Aorta (tissue), 5 donors: ENCODE results near the gene CDK11B. TPM values are rescaled to one million over a fixed set of nuclear protein-coding genes. Genes with fewer than 3 reads are reported as not detected.
"Not testable (repeated sequence)": the region's sequence is repeated elsewhere in the genome, so short reads cannot be mapped to it uniquely, and the experiment has no call there.

Experiments used
- ATAC-seq: fragments of 200-7000 bp; cut with Tn5 transposase; one replicate; pipeline ENCODE4 v1.9.1; 2022; ENCODE audit warnings: moderate library complexity; ENCODE audit not compliant: low FRiP score
- DNase-seq, 2 donors: peaks; one replicate each; pipeline ENCODE4 v3.0.0-alpha.2; 2020
- H3K27ac ChIP-seq, 2 donors: one replicate each; pipeline ENCODE4 v1.5.1; 2013; ENCODE audit warnings: low read length in 2 of 2, mild to moderate bottlenecking in 2 of 2, moderate library complexity in 2 of 2, control low read depth in 1 of 2, inconsistent platforms in 1 of 2, low read depth in 1 of 2
- H3K27me3 ChIP-seq, 2 donors: one replicate each; pipeline ENCODE4 v1.6.1; 2013; ENCODE audit warnings: control low read depth in 1 of 2, low read length in 1 of 2, mild to moderate bottlenecking in 1 of 2, moderate library complexity in 1 of 2; ENCODE audit not compliant: insufficient read depth in 2 of 2, control insufficient read depth in 1 of 2
- H3K36me3 ChIP-seq, 2 donors: one replicate each; pipeline ENCODE4 v1.6.1; 2013; ENCODE audit warnings: control low read depth in 1 of 2, low read length in 1 of 2, mild to moderate bottlenecking in 1 of 2; ENCODE audit not compliant: insufficient read depth in 2 of 2, control insufficient read depth in 1 of 2
- H3K4me1 ChIP-seq, 2 donors: one replicate each; pipeline ENCODE4 v1.6.1; 2013; ENCODE audit warnings: low read length in 2 of 2, control low read depth in 1 of 2, mild to moderate bottlenecking in 1 of 2, moderate library complexity in 1 of 2; ENCODE audit not compliant: insufficient read depth in 2 of 2, control insufficient read depth in 1 of 2
- H3K4me3 ChIP-seq, 2 donors: one replicate each; pipeline ENCODE4 v1.5.1; 2013; ENCODE audit warnings: low read length in 2 of 2, control low read depth in 1 of 2, mild to moderate bottlenecking in 1 of 2
- H3K9me3 ChIP-seq: one replicate; pipeline ENCODE4 v1.6.1; 2013; ENCODE audit warnings: mild to moderate bottlenecking, low read length; ENCODE audit not compliant: control insufficient read depth
- WGBS, 2 donors: extraction: QIAGEN DNeasy Blood & Tissue Kit; methylation state at CpG; one replicate each; pipeline ENCODE4 v1.1.7; 2013; 5-methylcytosine and 5-hydroxymethylcytosine counted together
- intact Hi-C, 2 donors: fragments of 100-400 bp; cut with DNase I; formaldehyde crosslinking; loops; one replicate each; pipeline versions ENCODE4 v1.14.2 to v1.15.0; 2022
- long read RNA-seq, 2 donors: library from polyadenylated mRNA; unstranded; transcript quantifications; one replicate each; pipeline ENCODE4 v2.0.0, GENCODE V29; 2020 to 2021
- polyA plus RNA-seq, 2 donors: library from polyadenylated mRNA; stranded (reverse); fragments of 200-250 nt; gene quantifications; one replicate each; pipeline ENCODE4 v1.2.3, GENCODE V29; 2013
- total RNA-seq, 2 donors: library from RNA; stranded (reverse); fragmentation: NEBNext Ultra II Directional; extraction: Animal tissue kit (Norgen Biotek cat#: 25700); gene quantifications; one replicate each; pipeline ENCODE4 v1.2.1, GENCODE V29; 2021
- donor health status: healthy with polysubstance abuse.
- donor health status: Bipolar disorder and iron deficiency.
- donor health status: DM: no; HTN: no; CAD: no.
- donor health status: DM: no; HTN: no; CAD: no.
- donor health status: DM: yes; HTN: yes; CAD: no.

CDK11B gene
- 10 to 100 TPM; 25.2 to 27.0 TPM for total RNA-seq
- polyA plus RNA-seq = 10 to 100 TPM; 42.3 to 44.7 TPM
- long read RNA-seq, donor 1, partial matches to known transcripts = 16 of 30 reads
- long read RNA-seq, donor 1, other reads (novel, unspliced or antisense) = 14 of 30 reads
- long read RNA-seq, donor 2, partial matches to known transcripts = 13 of 31 reads
- long read RNA-seq, donor 2, other reads (novel, unspliced or antisense) = 18 of 31 reads

- H3K4me1 ChIP-seq, intact Hi-C loops, H3K9me3 ChIP-seq, H3K27me3 ChIP-seq, H3K36me3 ChIP-seq: not testable (repeated sequence)
- 0% methylated on average over 63 to 73 of the region's 96 CpGs for WGBS, 2 donors
- ATAC-seq (peak; percentile 95), DNase-seq (peak; percentile 96 to 98)
- peak within 1 kb of the TSS; percentile 19 to 90 for H3K27ac ChIP-seq
- peak within 1 kb of the TSS; percentile 65 to 88 for H3K4me3 ChIP-seq
Observed at GRCh38 chr1:1658583-1659549, at the start of gene CDK11B. Gene CDK11B (minus strand): TSS chr1:1659004. CDS start chr1:1657485, 1,519 bp downstream.

DNA sequence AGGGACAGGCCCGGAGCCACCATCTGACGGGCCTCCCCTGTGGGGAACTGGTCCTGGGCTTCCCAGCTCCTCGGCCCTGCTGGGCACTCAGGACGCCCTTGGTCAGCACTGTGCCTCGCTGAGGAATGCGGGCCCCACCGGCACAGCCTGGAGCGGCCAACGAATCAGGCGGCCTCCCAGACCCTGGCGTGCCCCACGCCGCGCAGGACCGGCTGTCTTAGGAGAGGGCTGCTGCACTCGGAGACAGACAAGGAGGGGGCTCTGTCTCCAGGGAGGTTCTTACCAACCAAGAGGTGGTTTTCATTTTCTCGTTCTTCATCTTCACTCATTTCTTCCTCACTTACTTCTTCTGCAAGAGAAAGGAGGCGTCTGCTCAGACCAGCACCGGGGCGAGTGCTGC is 49.1 kb upstream of the CDK11B start:
- H3K36me3 ChIP-seq, H3K9me3 ChIP-seq, H3K4me3 ChIP-seq, intact Hi-C loops, H3K27ac ChIP-seq, H3K4me1 ChIP-seq, H3K27me3 ChIP-seq: not testable (repeated sequence)
- 95 to 100% methylated on average over 1 to 15 of the region's 20 CpGs for WGBS, 2 donors
- peak in 1 of 2 donors; percentile 48 for DNase-seq
- ATAC-seq = peak; percentile 11

DNA sequence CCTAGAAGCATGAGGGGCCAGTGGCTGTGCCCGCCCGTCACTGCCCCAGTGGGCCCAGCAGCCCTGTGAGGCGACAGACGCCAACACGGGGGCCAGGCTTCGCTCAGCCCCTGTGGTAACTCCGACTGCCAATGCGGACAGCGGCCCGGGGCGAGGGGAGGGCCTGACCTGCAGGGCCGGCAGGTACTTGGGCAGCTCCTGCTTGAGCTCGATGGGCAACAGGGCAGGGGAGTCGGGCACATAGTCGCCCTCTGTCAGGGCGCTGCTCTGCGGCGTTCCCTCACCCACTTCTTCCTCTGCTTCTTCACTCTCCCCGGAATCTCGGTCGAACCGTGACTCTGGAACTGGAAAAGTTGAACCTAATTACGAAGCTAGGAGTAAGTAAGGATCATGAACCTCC is 48.4 kb upstream of the CDK11B start:
- H3K9me3 ChIP-seq, H3K4me1 ChIP-seq, H3K27ac ChIP-seq, H3K36me3 ChIP-seq, H3K4me3 ChIP-seq, intact Hi-C loops, ATAC-seq, H3K27me3 ChIP-seq: not testable (repeated sequence)
- 95 to 100% methylated on average over 1 to 18 of the region's 23 CpGs for WGBS, 2 donors
- peak in 1 of 2 donors; percentile 41 for DNase-seq

GRCh38 chr1:1705623-1706022 is 46.8 kb upstream of the CDK11B start:
- H3K36me3 ChIP-seq, ATAC-seq, H3K4me3 ChIP-seq, H3K9me3 ChIP-seq, H3K27me3 ChIP-seq, H3K4me1 ChIP-seq, intact Hi-C loops, H3K27ac ChIP-seq: not testable (repeated sequence)
- peak in 1 of 2 donors; percentile 20 for DNase-seq
- WGBS, 2 donors = 91 to 93% methylated on average over 5 to 6 of the region's 10 CpGs

DNA sequence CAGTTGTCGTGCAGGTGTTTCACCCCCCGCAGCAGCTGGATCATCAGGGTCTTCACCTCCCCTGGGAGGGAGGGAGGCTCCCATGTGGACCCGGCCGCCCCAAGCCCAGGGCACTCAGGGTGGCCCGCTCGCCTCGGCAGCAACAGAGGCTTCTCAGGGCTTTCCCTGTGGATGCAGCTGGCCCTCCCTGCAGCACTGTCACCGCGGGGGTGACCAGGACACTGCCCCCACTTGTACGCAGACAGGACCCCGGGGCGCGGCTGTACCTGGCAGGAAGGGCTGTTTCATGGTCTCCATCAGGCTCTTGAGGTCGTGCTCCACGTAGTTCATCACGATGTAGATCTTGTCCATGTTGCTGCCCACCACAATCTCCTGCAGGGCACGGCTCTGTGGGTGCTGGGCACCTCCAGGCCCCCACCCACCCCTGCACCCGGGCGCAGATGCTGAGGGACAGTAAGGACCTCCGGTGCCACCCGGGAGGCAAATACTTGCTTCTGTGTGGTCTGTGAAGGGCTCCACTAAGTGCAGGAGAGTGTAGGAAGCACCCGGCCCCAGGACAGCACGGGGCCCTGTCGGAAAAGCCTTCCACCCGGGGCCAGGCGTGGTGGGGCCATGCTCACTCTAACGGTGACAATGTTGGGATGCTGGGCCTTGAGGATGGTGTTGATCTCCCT is 45.6 kb upstream of the CDK11B start:
- H3K27me3 ChIP-seq, H3K9me3 ChIP-seq, ATAC-seq, H3K4me3 ChIP-seq, intact Hi-C loops, H3K36me3 ChIP-seq, H3K4me1 ChIP-seq, H3K27ac ChIP-seq: not testable (repeated sequence)
- 92 to 94% methylated on average over 19 to 27 of the region's 27 CpGs for WGBS, 2 donors
- DNase-seq = peak in 1 of 2 donors; percentile 46

GRCh38 chr1:1703796-1704195 is 45.0 kb upstream of the CDK11B start:
- no peak overlapping the region for H3K4me3 ChIP-seq
- no peaks in the 10 kb centered on the region for H3K9me3 ChIP-seq
- intact Hi-C loops = no loop called here
- H3K4me1 ChIP-seq = no peaks in the 10 kb centered on the region
- no peak for ATAC-seq
- H3K27me3 ChIP-seq = no peaks in the 10 kb centered on the region
- peak in 1 of 2 donors; percentile 55 for DNase-seq
- no peak overlapping the region for H3K27ac ChIP-seq
- WGBS, 2 donors = 95 to 98% methylated on average over 12 to 22 of the region's 22 CpGs
- peaks cover 0 to 4% of the 10 kb centered on the region in 2 donors for H3K36me3 ChIP-seq

DNA sequence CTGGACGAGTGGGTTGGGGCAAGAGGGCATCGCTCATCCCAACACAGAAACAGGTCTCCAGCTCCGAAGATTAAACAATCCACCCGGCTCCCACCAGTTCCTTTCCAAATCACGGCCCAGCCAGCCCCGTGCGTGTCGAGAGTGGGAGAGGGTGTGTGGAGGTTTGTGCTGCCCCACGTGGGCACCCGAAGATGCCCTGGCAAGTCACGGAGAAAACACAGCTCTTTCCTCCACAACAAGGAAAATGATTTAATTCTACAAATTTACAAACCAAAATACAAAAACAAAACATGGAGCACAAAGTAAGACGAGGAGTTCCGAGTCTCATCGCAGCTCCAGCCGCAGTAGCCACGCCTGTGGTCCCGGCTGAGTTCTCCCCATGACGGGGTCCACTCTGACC is 43.7 kb upstream of the CDK11B start:
- intact Hi-C loops, H3K27ac ChIP-seq, H3K4me3 ChIP-seq, H3K27me3 ChIP-seq, ATAC-seq, H3K9me3 ChIP-seq, H3K36me3 ChIP-seq, H3K4me1 ChIP-seq, DNase-seq: not testable (repeated sequence)
- WGBS, 2 donors = 76 to 85% methylated on average over 3 to 7 of the region's 18 CpGs

GRCh38 chr1:1700557-1700956 is 41.8 kb upstream of the CDK11B start:
- H3K9me3 ChIP-seq, H3K4me1 ChIP-seq, DNase-seq, H3K27me3 ChIP-seq, intact Hi-C loops, H3K36me3 ChIP-seq, H3K27ac ChIP-seq, ATAC-seq, H3K4me3 ChIP-seq: not testable (repeated sequence)
- no CpG with 5 or more reads among the region's 33 CpGs for WGBS, 2 donors
